SKM-1 treated with dmso at 0.1 percent for 144 hours (cell line): ENCODE measurements around the gene FOXA1.

ENCODE experiments used
- DNase-seq: peaks from one replicate; lab custom pipeline; 2025; ENCODE audit not compliant: unreplicated experiment; lab: John Stamatoyannopoulos, UW

Gene FOXA1

GRCh38 chr14:37602605-37603453, 7.8 kb upstream of the FOXA1 start:
- no peak for DNase-seq

GRCh38 chr14:37601865-37602264, 6.8 kb upstream of the FOXA1 start:
- DNase-seq: no peak

- DNase-seq: no peak
These were observed 6.1 kb upstream of the FOXA1 start for GRCh38 chr14:37600880-37601741.

GRCh38 chr14:37599507-37600368, 4.7 kb upstream of the FOXA1 start:
- DNase-seq: no peak

GRCh38 chr14:37598747-37599506, 3.9 kb upstream of the FOXA1 start:
- no peak for DNase-seq

- no peak for DNase-seq
These were observed 3.1 kb upstream of the FOXA1 start for GRCh38 chr14:37597914-37598746.

GRCh38 chr14:37597538-37597913, 2.5 kb upstream of the FOXA1 start:
- no peak for DNase-seq

GRCh38 chr14:37596790-37597472, 1.9 kb upstream of the FOXA1 start:
- no peak for DNase-seq

GRCh38 chr14:37595809-37596621, 966 bp upstream of the FOXA1 start:
- DNase-seq: peak; percentile 67

GRCh38 chr14:37594238-37594970, 645 bp downstream of the FOXA1 start:
- DNase-seq: peak; percentile 41

- DNase-seq: no peak
These were observed 1.4 kb downstream of the FOXA1 start for GRCh38 chr14:37593511-37594237.

- DNase-seq: no peak
These were observed 2.3 kb downstream of the FOXA1 start for GRCh38 chr14:37592482-37593408.

- DNase-seq: no peak
These were observed 3.0 kb downstream of the FOXA1 start for GRCh38 chr14:37591941-37592481.

- no peak for DNase-seq
These were observed 3.6 kb downstream of the FOXA1 start for GRCh38 chr14:37591311-37591940.
